ENCODE results near the gene RUBCN.
"Not testable (repeated sequence)": the region's sequence is repeated elsewhere in the genome, so short reads cannot be mapped to it uniquely, and the experiment has no call there.

Gene RUBCN

GRCh38 chr3:197682713-197683112, 54.0 kb downstream of the RUBCN start:
- DNase-seq, result no peak

GRCh38 chr3:197680955-197681521, 55.7 kb downstream of the RUBCN start:
- no peak for DNase-seq

GRCh38 chr3:197675951-197676350, 60.8 kb downstream of the RUBCN start:
- DNase-seq, result no peak

GRCh38 chr3:197675563-197675860, 61.2 kb downstream of the RUBCN start:
- no peak for DNase-seq

- no peak for DNase-seq
Measured at GRCh38 chr3:197674741-197675562, 61.8 kb downstream of the RUBCN start.

- no peak for DNase-seq
Measured at GRCh38 chr3:197673170-197673569, 63.5 kb downstream of the RUBCN start.

- DNase-seq, result no peak
Measured at GRCh38 chr3:197670361-197670760, 66.3 kb downstream of the RUBCN start.

- no peak for DNase-seq
Measured at GRCh38 chr3:197667968-197668367, 68.7 kb downstream of the RUBCN start.

GRCh38 chr3:197667293-197667692, 69.4 kb downstream of the RUBCN start:
- not testable (repeated sequence) for DNase-seq

GRCh38 chr3:197666221-197666842, 70.4 kb downstream of the RUBCN start:
- not testable (repeated sequence) for DNase-seq

- not testable (repeated sequence) for DNase-seq
Measured at GRCh38 chr3:197665549-197665948, 71.2 kb downstream of the RUBCN start.

GRCh38 chr3:197665142-197665491, 71.6 kb downstream of the RUBCN start:
- not testable (repeated sequence) for DNase-seq

GRCh38 chr3:197664414-197665141, 72.1 kb downstream of the RUBCN start:
- not testable (repeated sequence) for DNase-seq

- not testable (repeated sequence) for DNase-seq
Measured at GRCh38 chr3:197663367-197664140, 73.2 kb downstream of the RUBCN start.

- not testable (repeated sequence) for DNase-seq
Measured at GRCh38 chr3:197662352-197662751, 74.4 kb downstream of the RUBCN start.

GRCh38 chr3:197661874-197662273, 74.8 kb downstream of the RUBCN start:
- not testable (repeated sequence) for DNase-seq

- DNase-seq, result not testable (repeated sequence)
Measured at GRCh38 chr3:197661234-197661834, 75.4 kb downstream of the RUBCN start.

- DNase-seq, result not testable (repeated sequence)
Measured at GRCh38 chr3:197659701-197660100, 77.0 kb downstream of the RUBCN start.

- DNase-seq, result not testable (repeated sequence)
Measured at GRCh38 chr3:197659144-197659543, 77.6 kb downstream of the RUBCN start.

- not testable (repeated sequence) for DNase-seq
Measured at GRCh38 chr3:197658706-197659105, 78.0 kb downstream of the RUBCN start.

- DNase-seq, result not testable (repeated sequence)
Measured at GRCh38 chr3:197657541-197658292, 79.0 kb downstream of the RUBCN start.

Data from midbrain (tissue), 1 donor.